ENCODE measurements around the gene UMODL1. TPM values are rescaled to one million over a fixed set of nuclear protein-coding genes. Genes with fewer than 3 reads are reported as not detected.

Gene UMODL1
- total RNA-seq, 1 donor from 2014 or later = 0.19 TPM

DNA sequence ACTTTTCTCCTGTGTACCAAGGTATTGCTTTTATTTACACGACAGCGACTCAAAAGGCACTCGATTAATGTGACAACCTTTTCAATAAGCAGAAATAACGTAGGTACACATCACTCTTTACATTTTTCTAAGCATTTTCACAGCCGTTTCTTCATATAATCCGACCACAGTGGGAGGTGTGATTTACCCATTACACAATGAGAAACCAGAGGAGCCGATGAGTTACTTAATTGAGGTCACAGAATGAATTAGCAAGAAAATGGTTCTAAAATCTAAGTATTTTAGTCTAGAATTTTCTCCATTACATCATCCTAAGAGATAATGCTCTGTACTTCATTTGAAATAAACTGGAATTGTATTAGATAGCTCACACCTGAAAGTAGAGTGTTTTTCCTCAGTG lies 71.5 kb downstream of the UMODL1 start:
- Mint-ChIP-seq H3K4me3 (ENCODE audit: low read depth) (no peak overlapping the region), H3K36me3 (ENCODE audit: insufficient read depth) (no peaks in the 10 kb centered on the region), H3K9me3 (ENCODE audit: low read depth) (no peaks in the 10 kb centered on the region), H3K4me1 (ENCODE audit: low read depth) (peaks cover 5% of the 10 kb centered on the region), H3K27me3 (peaks cover 12% of the 10 kb centered on the region), H3K27ac (peak overlapping the region; percentile 7)
- no peak for DNase-seq (ENCODE audit: low spot score, unreplicated experiment)
- TF ChIP-seq, protein P1, sequence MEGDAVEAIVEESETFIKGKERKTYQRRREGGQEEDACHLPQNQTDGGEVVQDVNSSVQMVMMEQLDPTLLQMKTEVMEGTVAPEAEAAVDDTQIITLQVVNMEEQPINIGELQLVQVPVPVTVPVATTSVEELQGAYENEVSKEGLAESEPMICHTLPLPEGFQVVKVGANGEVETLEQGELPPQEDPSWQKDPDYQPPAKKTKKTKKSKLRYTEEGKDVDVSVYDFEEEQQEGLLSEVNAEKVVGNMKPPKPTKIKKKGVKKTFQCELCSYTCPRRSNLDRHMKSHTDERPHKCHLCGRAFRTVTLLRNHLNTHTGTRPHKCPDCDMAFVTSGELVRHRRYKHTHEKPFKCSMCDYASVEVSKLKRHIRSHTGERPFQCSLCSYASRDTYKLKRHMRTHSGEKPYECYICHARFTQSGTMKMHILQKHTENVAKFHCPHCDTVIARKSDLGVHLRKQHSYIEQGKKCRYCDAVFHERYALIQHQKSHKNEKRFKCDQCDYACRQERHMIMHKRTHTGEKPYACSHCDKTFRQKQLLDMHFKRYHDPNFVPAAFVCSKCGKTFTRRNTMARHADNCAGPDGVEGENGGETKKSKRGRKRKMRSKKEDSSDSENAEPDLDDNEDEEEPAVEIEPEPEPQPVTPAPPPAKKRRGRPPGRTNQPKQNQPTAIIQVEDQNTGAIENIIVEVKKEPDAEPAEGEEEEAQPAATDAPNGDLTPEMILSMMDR (IDR thresholded peaks at IDR 0.05; ENCODE audit: unreplicated experiment) = no peak

DNA sequence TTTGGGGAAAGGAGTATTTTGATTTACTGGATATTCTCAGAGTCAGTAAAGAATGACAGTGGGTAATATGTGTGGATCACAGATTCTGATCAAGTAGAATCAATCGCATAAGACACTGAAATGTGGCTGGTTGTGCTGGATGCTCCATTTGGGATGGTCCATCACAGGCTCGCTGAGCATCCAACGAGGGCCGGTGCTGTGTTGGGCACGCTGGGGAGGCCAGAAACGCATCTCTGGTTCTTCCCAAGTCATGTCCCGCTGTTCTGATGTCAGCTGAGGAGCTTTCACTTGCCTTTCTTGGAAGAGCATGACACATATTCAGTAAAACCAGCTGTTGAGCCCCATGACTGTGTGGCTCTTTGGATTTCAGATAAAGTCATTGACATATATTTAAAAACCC lies 72.0 kb downstream of the UMODL1 start:
- no peak for DNase-seq (ENCODE audit: low spot score, unreplicated experiment)
- H3K27ac Mint-ChIP-seq = no peak overlapping the region
- H3K27me3 Mint-ChIP-seq = peaks cover 15% of the 10 kb centered on the region
- no peaks in the 10 kb centered on the region for H3K36me3 Mint-ChIP-seq (ENCODE audit: insufficient read depth)
- H3K4me3 Mint-ChIP-seq (ENCODE audit: low read depth) = no peak overlapping the region
- H3K9me3 Mint-ChIP-seq (ENCODE audit: low read depth) = no peaks in the 10 kb centered on the region
- TF ChIP-seq, protein P1 (IDR thresholded peaks at IDR 0.05; ENCODE audit: unreplicated experiment) = no peak
- H3K4me1 Mint-ChIP-seq (ENCODE audit: low read depth) = peaks cover 5% of the 10 kb centered on the region

DNA sequence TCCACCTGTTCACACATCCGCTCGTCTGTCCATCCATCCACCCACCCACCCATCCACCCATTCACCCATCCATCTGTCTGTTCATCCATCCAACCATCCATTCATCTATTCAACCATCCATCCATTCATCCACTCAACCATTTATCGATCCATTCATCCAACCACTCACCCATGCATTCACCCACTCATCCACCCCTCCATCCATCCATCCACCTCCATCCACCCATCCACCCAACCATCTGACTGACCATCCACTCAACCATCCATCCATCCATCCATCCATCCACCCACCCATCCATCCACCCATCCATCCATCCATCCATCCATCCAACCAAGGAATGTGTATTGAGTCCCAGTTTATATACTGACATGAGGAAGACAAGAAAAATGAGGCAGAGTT lies 73.1 kb downstream of the UMODL1 start:
- H3K27ac Mint-ChIP-seq = no peak overlapping the region
- H3K36me3 Mint-ChIP-seq (ENCODE audit: insufficient read depth) = no peaks in the 10 kb centered on the region
- TF ChIP-seq, protein P1 (IDR thresholded peaks at IDR 0.05; ENCODE audit: unreplicated experiment) = no peak
- no peak for DNase-seq (ENCODE audit: low spot score, unreplicated experiment)
- no peak overlapping the region for H3K4me3 Mint-ChIP-seq (ENCODE audit: low read depth)
- H3K9me3 Mint-ChIP-seq (ENCODE audit: low read depth) = no peaks in the 10 kb centered on the region
- peaks cover 15% of the 10 kb centered on the region for H3K27me3 Mint-ChIP-seq
- peaks cover 5% of the 10 kb centered on the region for H3K4me1 Mint-ChIP-seq (ENCODE audit: low read depth)

DNA sequence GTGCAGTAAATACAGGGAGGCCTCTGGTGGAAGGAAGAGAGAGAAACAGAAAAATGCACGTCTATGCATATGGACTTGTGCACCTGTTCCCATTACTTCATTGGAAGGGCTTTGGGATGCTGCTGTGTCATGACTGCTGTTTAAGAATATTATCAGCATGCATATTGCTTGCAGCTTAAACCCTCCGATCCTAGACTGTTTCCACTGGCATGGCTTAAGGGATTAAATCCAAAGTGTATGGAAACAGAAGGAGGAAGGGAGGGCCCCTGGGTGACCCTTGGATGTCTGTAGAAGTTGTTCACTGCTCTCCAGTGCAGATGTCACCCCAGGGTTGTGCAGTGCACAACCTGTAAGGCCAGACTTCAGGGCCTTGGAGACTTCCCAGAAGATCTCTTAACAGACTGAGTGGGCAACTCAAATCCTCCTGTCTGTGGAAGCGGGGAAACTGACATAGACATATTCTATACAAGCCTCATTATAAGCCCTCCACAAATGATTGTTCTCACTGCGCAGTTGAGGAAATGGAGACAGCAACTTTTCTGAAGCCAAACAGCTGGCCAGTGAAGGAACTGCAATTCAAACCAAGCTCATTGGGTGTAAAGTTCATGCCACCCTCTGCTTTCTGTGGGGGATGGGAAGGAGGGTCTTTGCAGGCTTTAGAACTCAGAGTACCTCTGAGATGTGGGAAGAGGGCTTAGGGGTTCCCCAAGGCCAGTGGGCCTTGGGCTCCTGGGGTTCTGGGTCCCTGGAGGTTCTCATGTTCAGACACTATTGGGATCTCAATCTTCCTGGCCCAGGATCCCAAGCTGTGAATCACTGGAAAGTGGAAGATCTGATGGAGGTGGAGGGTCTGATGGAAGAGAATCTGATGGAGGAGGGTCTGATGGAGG lies 73.8 kb downstream of the UMODL1 start:
- no peak for DNase-seq (ENCODE audit: low spot score, unreplicated experiment)
- Mint-ChIP-seq H3K36me3 (ENCODE audit: insufficient read depth) (no peaks in the 10 kb centered on the region), H3K4me1 (ENCODE audit: low read depth) (peaks cover 5% of the 10 kb centered on the region), H3K27ac (no peak overlapping the region), H3K27me3 (peaks cover 15% of the 10 kb centered on the region), H3K9me3 (ENCODE audit: low read depth) (no peaks in the 10 kb centered on the region), H3K4me3 (ENCODE audit: low read depth) (no peak overlapping the region)
- TF ChIP-seq, protein P1 (IDR thresholded peaks at IDR 0.05; ENCODE audit: unreplicated experiment) = no peak

DNA sequence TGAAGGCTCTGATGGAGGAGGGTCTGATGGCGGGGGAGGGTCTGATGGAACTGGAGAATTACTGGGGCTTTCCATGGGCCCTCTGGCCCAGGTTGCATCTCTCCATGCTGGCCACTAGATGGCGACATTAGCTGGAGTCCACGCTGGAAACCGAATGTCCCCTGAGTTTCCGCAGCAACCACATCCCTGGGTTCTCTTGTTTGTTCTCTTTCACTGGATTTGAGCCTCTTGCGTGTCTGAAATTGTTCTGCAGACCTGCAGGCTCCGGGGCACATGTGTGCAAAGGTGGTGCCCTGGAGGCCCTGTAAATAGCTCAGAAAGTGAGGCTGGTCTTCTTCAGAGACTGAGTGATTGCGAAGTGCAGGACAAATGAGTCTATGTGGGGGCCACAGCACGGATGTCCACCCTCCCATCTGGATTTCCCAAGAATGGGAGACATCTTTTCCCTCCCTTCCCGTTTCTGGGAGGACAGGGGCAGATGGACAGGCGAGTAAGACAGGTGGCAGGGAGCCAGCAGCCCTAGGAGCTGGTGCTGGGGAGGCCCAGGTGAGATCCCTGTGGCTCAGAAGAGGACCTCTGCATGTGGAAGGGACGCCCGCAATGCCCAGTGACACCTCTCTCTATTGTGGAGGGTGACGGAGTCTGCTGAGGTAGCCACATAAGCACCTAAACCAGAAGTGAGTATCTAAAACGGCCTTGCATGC lies 74.6 kb downstream of the UMODL1 start:
- Mint-ChIP-seq H3K27me3 (peaks cover 15% of the 10 kb centered on the region), H3K4me1 (ENCODE audit: low read depth) (peaks cover 5% of the 10 kb centered on the region), H3K4me3 (ENCODE audit: low read depth) (no peak overlapping the region), H3K9me3 (ENCODE audit: low read depth) (no peaks in the 10 kb centered on the region), H3K36me3 (ENCODE audit: insufficient read depth) (no peaks in the 10 kb centered on the region), H3K27ac (no peak overlapping the region)
- TF ChIP-seq, protein P1 (IDR thresholded peaks at IDR 0.05; ENCODE audit: unreplicated experiment) = peak; percentile 85
- DNase-seq (ENCODE audit: low spot score, unreplicated experiment) = peak; percentile 50
